D341Med (cell line): Measurements from ENCODE around the gene ACSM6.

ENCODE experiments used
- DNase-seq: peaks from one replicate; pipeline ENCODE4 v3.0.0; 2012; ENCODE audit warnings: low spot score

The ACSM6 gene

GRCh38 chr10:95273393-95274312 lies 79.6 kb downstream of the ACSM6 start:
- DNase-seq = no peak

- no peak for DNase-seq
These were observed 81.8 kb downstream of the ACSM6 start for GRCh38 chr10:95275726-95276366.

- no peak for DNase-seq
These were observed 82.5 kb downstream of the ACSM6 start for GRCh38 chr10:95276367-95277200.

- no peak for DNase-seq
These were observed 83.1 kb downstream of the ACSM6 start for GRCh38 chr10:95277201-95277570.

- DNase-seq = no peak
These were observed 83.6 kb downstream of the ACSM6 start for GRCh38 chr10:95277614-95278013.
